ENCODE measurements around the gene SUMO3.

The SUMO3 gene

DNA sequence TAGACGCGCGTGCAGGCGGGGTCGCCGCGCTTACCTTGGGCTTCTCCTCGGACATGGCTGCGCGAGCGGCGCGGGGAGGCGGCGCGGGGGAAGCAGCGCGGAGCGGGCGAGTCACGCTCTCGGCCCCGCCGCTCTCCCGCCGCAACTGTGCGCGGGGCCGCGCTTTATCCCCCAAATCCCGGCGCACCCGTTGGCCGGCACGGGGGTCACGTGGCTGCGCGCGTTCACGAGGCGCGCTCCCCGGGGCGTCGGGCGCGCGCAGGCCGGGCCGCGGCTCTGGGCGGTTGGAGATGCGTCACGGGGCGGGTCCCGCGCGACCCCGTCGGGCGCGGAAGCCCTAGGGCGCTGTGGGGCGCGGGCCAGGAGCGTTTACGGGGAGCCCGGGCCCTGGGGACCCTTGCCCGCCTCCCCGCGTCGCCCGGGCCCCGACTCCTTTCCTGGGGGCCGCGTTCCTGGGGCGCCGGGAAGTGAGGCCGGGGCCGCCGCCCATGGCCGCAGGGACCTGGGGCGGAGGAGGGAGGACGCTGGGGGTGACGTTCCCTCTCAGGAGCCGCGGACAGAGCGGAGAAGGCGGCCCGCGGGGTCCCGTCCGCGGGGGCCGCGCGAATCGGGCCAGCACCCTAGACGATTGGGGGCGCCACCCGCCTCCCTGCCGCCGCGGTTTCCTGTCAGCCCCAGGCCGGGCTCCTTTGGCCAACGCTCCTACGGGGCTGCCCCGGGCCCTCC lies at the start of gene SUMO3:
SUMO3 (minus strand) TSS at position 149 of the 726 bp plus-strand sequence; CDS start at position 55, 94 bp downstream.
- no peak for DNase-seq (ENCODE audit: extremely low read depth, low read depth)

DNA sequence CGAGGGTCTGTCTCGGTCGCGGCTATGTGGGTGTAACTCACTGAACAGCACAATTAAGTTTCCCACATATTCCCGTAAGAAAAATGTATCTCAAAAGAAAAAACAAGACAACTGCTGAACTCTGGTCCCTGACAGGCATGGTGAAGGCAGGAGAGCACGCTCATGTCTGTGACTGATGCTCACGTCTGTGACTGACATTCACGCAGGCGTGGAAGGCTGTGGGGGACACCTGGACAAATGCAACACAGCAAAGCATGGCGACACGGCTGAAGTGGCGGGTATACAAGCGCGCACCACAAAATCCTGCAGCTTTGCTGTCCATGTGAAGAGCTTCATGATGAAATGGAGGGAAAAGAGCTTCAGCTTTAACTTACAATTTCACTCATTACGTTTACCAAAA lies 49.6 kb upstream of the SUMO3 start:
- no peak overlapping the region for H3K4me3 ChIP-seq (replicated peaks; ENCODE audit: low read depth, low read length)
- TF ChIP-seq, protein P1, sequence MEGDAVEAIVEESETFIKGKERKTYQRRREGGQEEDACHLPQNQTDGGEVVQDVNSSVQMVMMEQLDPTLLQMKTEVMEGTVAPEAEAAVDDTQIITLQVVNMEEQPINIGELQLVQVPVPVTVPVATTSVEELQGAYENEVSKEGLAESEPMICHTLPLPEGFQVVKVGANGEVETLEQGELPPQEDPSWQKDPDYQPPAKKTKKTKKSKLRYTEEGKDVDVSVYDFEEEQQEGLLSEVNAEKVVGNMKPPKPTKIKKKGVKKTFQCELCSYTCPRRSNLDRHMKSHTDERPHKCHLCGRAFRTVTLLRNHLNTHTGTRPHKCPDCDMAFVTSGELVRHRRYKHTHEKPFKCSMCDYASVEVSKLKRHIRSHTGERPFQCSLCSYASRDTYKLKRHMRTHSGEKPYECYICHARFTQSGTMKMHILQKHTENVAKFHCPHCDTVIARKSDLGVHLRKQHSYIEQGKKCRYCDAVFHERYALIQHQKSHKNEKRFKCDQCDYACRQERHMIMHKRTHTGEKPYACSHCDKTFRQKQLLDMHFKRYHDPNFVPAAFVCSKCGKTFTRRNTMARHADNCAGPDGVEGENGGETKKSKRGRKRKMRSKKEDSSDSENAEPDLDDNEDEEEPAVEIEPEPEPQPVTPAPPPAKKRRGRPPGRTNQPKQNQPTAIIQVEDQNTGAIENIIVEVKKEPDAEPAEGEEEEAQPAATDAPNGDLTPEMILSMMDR (IDR thresholded peaks at IDR 0.05; ENCODE audit: low read depth, low read length, missing control alignments) = no peak
- DNase-seq (ENCODE audit: extremely low read depth, low read depth) = no peak

More for the DNA sequence above, at the start of gene SUMO3:
- H3K4me3 ChIP-seq (replicated peaks; ENCODE audit: low read depth, low read length) = peak within 1 kb of the TSS; percentile 66
- TF ChIP-seq, protein P1 (IDR thresholded peaks at IDR 0.05; ENCODE audit: low read depth, low read length, missing control alignments) = no peak

DNA sequence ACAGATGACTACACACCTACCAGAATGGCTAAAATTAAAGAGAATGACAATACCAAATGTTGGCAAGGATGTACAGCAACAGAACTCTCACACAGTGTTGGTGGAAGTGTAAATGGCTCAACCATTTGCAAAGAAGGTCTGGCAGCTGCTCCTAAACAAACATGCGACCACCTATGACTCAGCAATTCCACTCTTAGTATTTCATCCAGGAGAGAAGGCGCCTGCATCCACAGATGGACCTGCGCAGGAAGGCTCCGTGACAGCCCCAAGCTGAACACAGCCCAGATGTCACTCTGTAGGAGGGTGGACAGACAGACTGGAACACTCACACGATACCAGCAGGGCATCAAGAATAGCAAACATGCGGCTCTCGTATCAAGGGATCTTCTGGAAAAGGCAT lies 48.9 kb upstream of the SUMO3 start:
- no peak for DNase-seq (ENCODE audit: extremely low read depth, low read depth)
- TF ChIP-seq, protein P1 (IDR thresholded peaks at IDR 0.05; ENCODE audit: low read depth, low read length, missing control alignments) = no peak
- H3K4me3 ChIP-seq (replicated peaks; ENCODE audit: low read depth, low read length) = no peak overlapping the region

DNA sequence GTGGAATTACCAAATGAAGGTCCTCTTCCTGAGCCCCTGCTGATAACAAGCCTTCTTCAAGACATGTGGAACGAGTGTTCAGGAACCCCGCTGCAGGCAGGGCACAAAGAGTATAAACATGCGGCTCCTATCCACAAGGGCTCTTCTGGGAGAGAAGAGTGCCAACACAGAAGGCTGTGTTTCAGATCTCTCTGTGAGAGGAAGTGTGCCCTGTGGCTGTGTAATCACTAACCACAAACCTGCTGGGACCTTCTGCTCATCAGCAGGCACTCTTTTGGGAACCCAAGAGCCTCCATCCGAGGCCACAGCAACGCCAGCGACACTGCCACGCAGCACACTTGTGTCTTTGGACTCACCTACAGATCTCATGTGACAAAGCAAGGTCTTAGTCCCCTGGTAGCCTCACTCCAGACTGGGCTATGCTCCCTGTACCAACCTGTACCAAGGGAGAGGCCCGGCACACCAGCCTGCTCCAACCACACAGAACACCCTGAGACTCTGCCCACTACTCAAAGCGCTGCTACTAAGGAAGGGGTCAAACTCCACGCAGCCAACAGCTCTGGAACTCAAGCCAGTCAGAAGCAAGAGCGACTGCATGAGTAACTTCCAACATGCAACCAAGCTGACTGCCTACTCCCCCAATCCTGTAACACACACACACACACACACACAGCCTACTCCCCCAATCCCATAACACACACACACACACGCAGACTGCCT lies 47.9 kb upstream of the SUMO3 start:
- H3K4me3 ChIP-seq (replicated peaks; ENCODE audit: low read depth, low read length) = no peak overlapping the region
- no peak for DNase-seq (ENCODE audit: extremely low read depth, low read depth)
- TF ChIP-seq, protein P1 (IDR thresholded peaks at IDR 0.05; ENCODE audit: low read depth, low read length, missing control alignments) = no peak

DNA sequence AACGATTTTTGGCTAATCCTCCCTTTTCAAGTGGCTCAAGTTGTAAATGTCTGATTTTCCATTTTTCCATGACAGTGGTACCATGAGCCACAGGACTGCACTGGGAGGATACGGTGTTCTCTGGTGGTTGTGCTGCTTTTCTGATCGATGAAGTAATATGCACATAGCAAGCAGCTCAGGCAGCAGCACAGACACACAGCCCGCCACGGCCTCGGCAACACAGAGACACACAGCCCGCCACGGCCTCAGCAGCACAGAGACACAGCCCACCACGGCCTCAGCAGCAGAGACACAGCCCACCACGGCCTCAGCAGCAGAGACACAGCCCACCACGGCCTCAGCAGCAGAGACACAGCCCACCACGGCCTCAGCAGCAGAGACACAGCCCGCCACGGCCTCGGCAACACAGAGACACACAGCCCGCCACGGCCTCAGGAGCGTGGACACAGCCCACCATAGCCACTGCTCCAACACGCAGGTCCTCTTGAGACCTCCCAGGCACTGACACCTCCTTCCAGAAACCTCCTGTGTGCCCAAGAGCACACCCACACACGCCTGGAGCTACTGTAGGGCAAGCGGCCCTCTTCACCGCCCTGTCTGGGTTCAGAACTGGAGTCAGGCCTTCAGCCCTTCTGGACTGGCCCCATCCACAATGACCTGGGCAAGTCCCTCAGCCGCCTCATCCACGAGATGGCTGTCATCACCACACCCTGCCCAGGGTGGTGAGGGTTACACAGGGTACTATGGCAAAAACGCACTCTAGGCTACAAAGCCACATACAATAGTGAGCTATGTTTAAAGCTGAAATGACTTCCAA lies 45.2 kb upstream of the SUMO3 start:
- DNase-seq (ENCODE audit: extremely low read depth, low read depth) = no peak
- H3K4me3 ChIP-seq (replicated peaks; ENCODE audit: low read depth, low read length) = no peak overlapping the region
- TF ChIP-seq, protein P1 (IDR thresholded peaks at IDR 0.05; ENCODE audit: low read depth, low read length, missing control alignments) = no peak

DNA sequence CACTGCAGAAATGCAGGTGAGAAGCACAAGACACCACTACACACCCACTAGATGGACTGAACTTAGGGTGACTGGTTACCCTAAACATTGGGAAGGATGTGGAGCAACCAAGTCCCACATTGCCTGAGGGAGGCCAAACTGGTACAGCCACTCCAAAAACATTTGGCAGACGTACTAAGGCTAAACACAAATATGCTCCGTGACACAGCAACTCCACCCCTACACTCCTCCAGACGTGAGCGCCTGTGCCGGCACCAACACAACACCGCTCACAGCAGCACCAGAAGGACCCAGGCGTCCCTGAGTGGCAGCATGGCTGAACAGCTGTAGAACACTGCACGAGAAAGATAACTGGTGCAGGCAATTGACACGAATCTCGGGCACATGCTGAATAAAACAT lies 40.9 kb upstream of the SUMO3 start:
- no peak overlapping the region for H3K4me3 ChIP-seq (replicated peaks; ENCODE audit: low read depth, low read length)
- TF ChIP-seq, protein P1 (IDR thresholded peaks at IDR 0.05; ENCODE audit: low read depth, low read length, missing control alignments) = no peak
- DNase-seq (ENCODE audit: extremely low read depth, low read depth) = no peak

Data from HFF-Myc (cell line).